Psoas muscle (tissue), 8 donors: Measurements from ENCODE around the gene C16orf78. TPM values are rescaled to one million over a fixed set of nuclear protein-coding genes. Genes with fewer than 3 reads are reported as not detected.

Experiments
- ATAC-seq, 4 donors: fragments of 200-7000 bp; cut with Tn5 transposase; one replicate each; pipeline ENCODE4 v1.9.1; 2020; ENCODE audit warnings: moderate library complexity in 3 of 4, mild to moderate bottlenecking in 2 of 4
- DNase-seq, 2 donors: peaks; one replicate each; pipeline ENCODE4 v3.0.0-alpha.2; 2020
- H3K27ac ChIP-seq: fragments of 200-600 bp; one replicate; pipeline ENCODE4 v1.8.0; 2022
- H3K27me3 ChIP-seq, 3 donors: fragments of 200-600 bp in 1 of 3; one replicate each; pipeline versions ENCODE4 v1.6.1 to v1.8.0; 2013 to 2022; ENCODE audit warnings: low read length in 2 of 3, mild to moderate bottlenecking in 2 of 3, moderate library complexity in 1 of 3; ENCODE audit not compliant: insufficient read depth in 3 of 3
- H3K36me3 ChIP-seq, 2 donors: fragments of 200-600 bp in 1 of 2; one replicate each; pipeline versions ENCODE4 v1.6.1 to v1.8.0; 2013 to 2022; ENCODE audit warnings: low read depth in 1 of 2, mild to moderate bottlenecking in 1 of 2, moderate library complexity in 1 of 2; ENCODE audit not compliant: insufficient read depth in 1 of 2
- H3K4me1 ChIP-seq: fragments of 200-600 bp; one replicate; pipeline ENCODE4 v1.8.0; 2022
- H3K4me3 ChIP-seq: fragments of 200-600 bp; one replicate; pipeline ENCODE4 v1.8.0; 2022; ENCODE audit warnings: mild to moderate bottlenecking
- H3K9me3 ChIP-seq: fragments of 200-600 bp; one replicate; pipeline ENCODE4 v1.8.0; 2022
- CTCF ChIP-seq: fragments of 200-600 bp; IDR thresholded peaks from one replicate; pipeline ENCODE4 v1.8.0; 2022; ENCODE audit warnings: antibody characterized with exemption
- WGBS, 3 donors: extraction: QIAGEN DNeasy Blood & Tissue Kit; methylation state at CpG; one replicate each; pipeline versions ENCODE4 v1.1.6 to v1.1.7; 2013; 5-methylcytosine and 5-hydroxymethylcytosine counted together
- intact Hi-C, 2 donors: fragments of 100-400 bp; cut with DNase I; formaldehyde crosslinking; loops; one replicate each; pipeline versions ENCODE4 v1.11.0 to v1.14.2; 2022
- polyA plus RNA-seq, 3 donors: library from polyadenylated mRNA; stranded (reverse); fragments of 200-250 nt; gene quantifications; one replicate each; pipeline ENCODE4 v1.2.3, GENCODE V29; 2013
- total RNA-seq, 4 donors: library from RNA; stranded (reverse); fragmentation: NEBNext Ultra II Directional in 2 of 4; extraction: Animal tissue kit (Norgen Biotek cat#: 25700) in 2 of 4; gene quantifications; one replicate each; pipeline versions ENCODE4 v1.2.1 to v1.2.4, GENCODE V29; 2021 to 2023
- donor health status: healthy with polysubstance abuse.
- donor health status: DM: no; HTN: no; CAD: no; lungs with moderate emphysema.
- donor health status: Bipolar disorder and iron deficiency.
- donor health status: healthy.
- donor health status: DM: yes; HTN: yes; CAD: no.
- donor health status: DM: no; HTN: no; CAD: no.
- donor health status: DM: no; HTN: no; CAD: no.
- donor health status: DM: yes; HTN: yes; CAD: no.

C16orf78 gene
- total and polyA plus RNA-seq, 7 donors: not detected

GRCh38 chr16:49395021-49395420 lies 21.4 kb downstream of the C16orf78 start:
- no peak for ATAC-seq
- 70 to 76% (median 71%) methylated on average over 1 of the region's 1 CpG for WGBS, 3 donors

GRCh38 chr16:49396206-49396720 lies 22.7 kb downstream of the C16orf78 start:
- Histone ChIP-seq H3K9me3 (no peaks in the 10 kb centered on the region), H3K27ac (no peak overlapping the region), H3K4me3 (no peak overlapping the region), H3K4me1 (no peaks in the 10 kb centered on the region), H3K27me3 (peaks cover 0 to 4% (median 0%) of the 10 kb centered on the region in 3 donors), H3K36me3 (no peaks in the 10 kb centered on the region)
- ATAC-seq: no peak
- TF ChIP-seq CTCF: no peak
- 76 to 82% (median 81%) methylated on average over 12 of the region's 12 CpGs for WGBS, 3 donors
- intact Hi-C loops: no loop called here
- DNase-seq: no peak

More at GRCh38 chr16:49395021-49395420, 21.4 kb downstream of the C16orf78 start:
- Histone ChIP-seq H3K27me3 (peaks cover 0 to 4% (median 0%) of the 10 kb centered on the region in 3 donors), H3K4me3 (no peak overlapping the region), H3K4me1 (no peaks in the 10 kb centered on the region), H3K9me3 (no peaks in the 10 kb centered on the region), H3K36me3 (no peaks in the 10 kb centered on the region), H3K27ac (no peak overlapping the region)
- DNase-seq: no peak
- intact Hi-C loops: no loop called here
- no peak for TF ChIP-seq CTCF

GRCh38 chr16:49398761-49399160 lies 25.2 kb downstream of the C16orf78 start:
- H3K4me3 ChIP-seq: no peak overlapping the region
- peaks cover 0 to 4% (median 0%) of the 10 kb centered on the region in 3 donors for H3K27me3 ChIP-seq
- no peaks in the 10 kb centered on the region for H3K4me1 ChIP-seq
- no peak for TF ChIP-seq CTCF
- H3K36me3 ChIP-seq: no peaks in the 10 kb centered on the region
- intact Hi-C loops: no loop called here
- DNase-seq (no peak), ATAC-seq (no peak)
- no peaks in the 10 kb centered on the region for H3K9me3 ChIP-seq
- 90 to 96% (median 92%) methylated on average over 6 of the region's 6 CpGs for WGBS, 3 donors
- no peak overlapping the region for H3K27ac ChIP-seq

- H3K27ac ChIP-seq: no peak overlapping the region
- H3K4me1 ChIP-seq: no peaks in the 10 kb centered on the region
- H3K36me3 ChIP-seq: no peaks in the 10 kb centered on the region
- H3K4me3 ChIP-seq: no peak overlapping the region
- H3K9me3 ChIP-seq: no peaks in the 10 kb centered on the region
- no peak for TF ChIP-seq CTCF
- ATAC-seq (no peak), DNase-seq (no peak)
- peaks cover 0 to 4% (median 0%) of the 10 kb centered on the region in 3 donors for H3K27me3 ChIP-seq
- intact Hi-C loops: loop anchor here (10.0 kb wide), 2 partner anchors 355 to 485 kb away; no protein-coding TSS in a partner anchor
- 75 to 80% (median 77%) methylated on average over 9 of the region's 9 CpGs for WGBS, 3 donors
Observed at GRCh38 chr16:49399594-49400364, 26.2 kb downstream of the C16orf78 start.
